22Rv1 (cell line): ENCODE results near the gene HNRNPL.

Experiments
- CTCF ChIP-seq: fragments of 450-650 bp; IDR thresholded peaks from 2 replicates; pipeline ENCODE4 v1.5.1; 2017; ENCODE audit warnings: mild to moderate bottlenecking
- ZFX ChIP-seq: fragments of 450-650 bp; IDR thresholded peaks from 2 replicates; pipeline ENCODE4 v1.6.1; 2017; ENCODE audit warnings: antibody characterized with exemption, borderline replicate concordance

- no peak for TF ChIP-seq CTCF
- no peak for TF ChIP-seq ZFX
These were observed 50.7 kb downstream of the HNRNPL start for GRCh38 chr19:38799104-38799503.
